ENCODE results near the gene SKI.

- TF ChIP-seq POLR2A (IDR thresholded peaks at IDR 0.05; ENCODE audit: extremely low read depth, insufficient read length) (no peak), CTCF (IDR thresholded peaks at IDR 0.05; ENCODE audit: low read depth, low read length) (no peak), MAX (IDR thresholded peaks at IDR 0.05; ENCODE audit: low read depth, low read length) (no peak), MYC (IDR thresholded peaks at IDR 0.05; ENCODE audit: low read depth, low read length) (no peak)
Measured at GRCh38 chr1:2336499-2336898, 108.4 kb downstream of the SKI start.
